GF-D8 (cell line): ENCODE results near the gene ADAMTS18.
"Not testable (repeated sequence)": the region's sequence is repeated elsewhere in the genome, so short reads cannot be mapped to it uniquely, and the experiment has no call there.

Experiments used
- DNase-seq: peaks from one replicate; lab custom pipeline; 2025; lab: John Stamatoyannopoulos, UW

ADAMTS18 gene, protein sequence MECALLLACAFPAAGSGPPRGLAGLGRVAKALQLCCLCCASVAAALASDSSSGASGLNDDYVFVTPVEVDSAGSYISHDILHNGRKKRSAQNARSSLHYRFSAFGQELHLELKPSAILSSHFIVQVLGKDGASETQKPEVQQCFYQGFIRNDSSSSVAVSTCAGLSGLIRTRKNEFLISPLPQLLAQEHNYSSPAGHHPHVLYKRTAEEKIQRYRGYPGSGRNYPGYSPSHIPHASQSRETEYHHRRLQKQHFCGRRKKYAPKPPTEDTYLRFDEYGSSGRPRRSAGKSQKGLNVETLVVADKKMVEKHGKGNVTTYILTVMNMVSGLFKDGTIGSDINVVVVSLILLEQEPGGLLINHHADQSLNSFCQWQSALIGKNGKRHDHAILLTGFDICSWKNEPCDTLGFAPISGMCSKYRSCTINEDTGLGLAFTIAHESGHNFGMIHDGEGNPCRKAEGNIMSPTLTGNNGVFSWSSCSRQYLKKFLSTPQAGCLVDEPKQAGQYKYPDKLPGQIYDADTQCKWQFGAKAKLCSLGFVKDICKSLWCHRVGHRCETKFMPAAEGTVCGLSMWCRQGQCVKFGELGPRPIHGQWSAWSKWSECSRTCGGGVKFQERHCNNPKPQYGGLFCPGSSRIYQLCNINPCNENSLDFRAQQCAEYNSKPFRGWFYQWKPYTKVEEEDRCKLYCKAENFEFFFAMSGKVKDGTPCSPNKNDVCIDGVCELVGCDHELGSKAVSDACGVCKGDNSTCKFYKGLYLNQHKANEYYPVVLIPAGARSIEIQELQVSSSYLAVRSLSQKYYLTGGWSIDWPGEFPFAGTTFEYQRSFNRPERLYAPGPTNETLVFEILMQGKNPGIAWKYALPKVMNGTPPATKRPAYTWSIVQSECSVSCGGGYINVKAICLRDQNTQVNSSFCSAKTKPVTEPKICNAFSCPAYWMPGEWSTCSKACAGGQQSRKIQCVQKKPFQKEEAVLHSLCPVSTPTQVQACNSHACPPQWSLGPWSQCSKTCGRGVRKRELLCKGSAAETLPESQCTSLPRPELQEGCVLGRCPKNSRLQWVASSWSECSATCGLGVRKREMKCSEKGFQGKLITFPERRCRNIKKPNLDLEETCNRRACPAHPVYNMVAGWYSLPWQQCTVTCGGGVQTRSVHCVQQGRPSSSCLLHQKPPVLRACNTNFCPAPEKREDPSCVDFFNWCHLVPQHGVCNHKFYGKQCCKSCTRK (N-terminal part only)

GRCh38 chr16:77434530-77435271 lies at the start of gene ADAMTS18:
ADAMTS18 (minus strand) TSS chr16:77435034; CDS start chr16:77434695, 339 bp downstream.
- no peak for DNase-seq

DNA sequence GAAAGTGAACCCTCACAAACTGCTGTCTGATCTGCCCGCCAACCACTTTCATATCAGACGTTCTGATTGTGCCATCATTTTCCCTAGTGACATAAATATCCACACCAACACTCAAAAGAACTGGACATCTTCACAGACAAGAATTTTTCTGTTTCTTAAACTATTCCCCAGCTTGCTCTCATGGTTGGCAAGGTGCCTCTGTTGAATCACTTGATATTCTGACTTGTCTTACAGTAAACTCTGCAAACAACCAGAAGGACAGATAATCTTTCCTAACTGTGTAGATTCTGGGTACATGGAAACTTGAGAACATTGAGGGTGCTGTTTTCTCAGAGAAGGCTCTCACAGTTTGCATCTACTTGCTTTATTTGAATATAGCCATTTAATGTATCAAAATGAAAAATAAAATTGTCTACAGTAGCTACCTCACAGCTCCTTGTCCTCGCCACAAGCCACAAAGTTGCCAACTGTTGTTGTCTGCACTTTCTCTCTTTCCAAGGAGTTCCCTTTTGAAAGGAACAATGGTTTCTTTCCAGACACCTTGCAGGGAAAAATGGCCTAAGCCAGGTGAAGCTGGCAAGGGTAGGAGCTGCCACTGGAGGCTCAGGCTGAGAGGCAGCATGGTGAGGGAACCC lies 46.0 kb upstream of the ADAMTS18 start:
- DNase-seq: no peak

GRCh38 chr16:77472262-77472661 lies 37.4 kb upstream of the ADAMTS18 start:
- no peak for DNase-seq

DNA sequence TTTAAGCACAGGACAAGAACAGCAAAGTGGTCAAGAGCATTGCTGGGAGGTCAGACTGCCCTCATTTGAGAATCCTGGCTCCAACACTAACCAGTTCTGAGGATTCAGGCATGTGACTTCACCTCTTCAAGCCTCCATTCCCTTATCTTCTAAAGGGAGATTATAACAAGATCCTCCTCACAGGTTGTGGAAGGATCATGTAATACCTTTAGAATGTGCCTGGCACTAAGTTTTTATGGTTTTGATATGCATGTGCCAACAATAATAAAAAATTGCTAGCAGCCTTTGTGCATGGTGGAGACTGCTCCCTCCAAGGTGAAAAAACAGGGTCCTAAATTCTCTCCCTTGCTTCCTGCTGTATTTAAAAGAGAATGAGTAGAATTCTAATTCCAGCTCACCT lies 36.0 kb upstream of the ADAMTS18 start:
- DNase-seq: no peak

- DNase-seq: no peak
Observed at GRCh38 chr16:77469634-77470033, 34.8 kb upstream of the ADAMTS18 start.

- DNase-seq: no peak
Observed at GRCh38 chr16:77468831-77469230, 34.0 kb upstream of the ADAMTS18 start.

DNA sequence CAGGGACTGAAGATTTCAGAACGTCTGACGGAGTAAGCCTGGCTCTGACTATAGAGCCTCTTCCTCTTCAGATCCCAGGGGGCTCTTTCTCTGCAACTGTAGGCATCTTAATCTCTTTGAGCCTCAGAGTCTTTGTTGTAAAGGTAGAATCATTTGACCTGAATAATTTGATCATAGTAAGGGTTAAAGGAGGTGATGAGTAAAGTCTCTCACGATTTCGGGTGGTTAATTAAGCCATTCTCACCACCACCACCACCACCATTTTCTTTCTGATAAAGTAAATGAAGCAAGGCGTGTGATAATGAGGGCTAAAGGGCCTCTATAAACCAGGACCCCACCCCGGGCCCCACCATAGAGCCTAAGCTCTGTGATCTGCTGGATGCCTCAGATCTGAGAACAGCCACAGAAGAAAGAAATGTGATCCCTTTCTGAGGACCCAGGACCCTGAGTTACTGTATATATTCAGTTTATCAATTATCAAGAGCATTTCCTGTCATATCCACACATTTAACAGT lies 33.0 kb upstream of the ADAMTS18 start:
- no peak for DNase-seq

GRCh38 chr16:77463659-77464058 lies 28.8 kb upstream of the ADAMTS18 start:
- DNase-seq: not testable (repeated sequence)

- no peak for DNase-seq
Observed at GRCh38 chr16:77462894-77463293, 28.1 kb upstream of the ADAMTS18 start.

GRCh38 chr16:77459534-77460254 lies 24.9 kb upstream of the ADAMTS18 start:
- no peak for DNase-seq

DNA sequence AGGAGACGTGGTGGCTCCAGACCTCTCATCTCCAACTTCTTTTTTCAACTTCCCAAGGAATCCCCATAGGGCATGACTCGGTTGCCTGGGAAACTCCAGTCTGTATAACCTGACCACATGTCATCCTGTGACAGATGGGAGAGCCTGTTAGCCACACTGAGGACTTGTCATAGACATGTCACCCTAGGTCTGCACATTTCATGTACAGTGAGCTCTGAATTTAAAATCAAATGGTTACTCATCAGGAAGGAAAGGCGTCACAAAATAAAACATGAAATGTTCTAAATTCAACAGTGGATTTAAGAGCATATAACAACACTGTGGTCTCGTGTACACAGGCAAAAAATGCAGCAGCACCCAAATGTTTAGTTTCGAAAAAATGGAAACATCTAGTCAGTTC lies 22.2 kb upstream of the ADAMTS18 start:
- DNase-seq: no peak

DNA sequence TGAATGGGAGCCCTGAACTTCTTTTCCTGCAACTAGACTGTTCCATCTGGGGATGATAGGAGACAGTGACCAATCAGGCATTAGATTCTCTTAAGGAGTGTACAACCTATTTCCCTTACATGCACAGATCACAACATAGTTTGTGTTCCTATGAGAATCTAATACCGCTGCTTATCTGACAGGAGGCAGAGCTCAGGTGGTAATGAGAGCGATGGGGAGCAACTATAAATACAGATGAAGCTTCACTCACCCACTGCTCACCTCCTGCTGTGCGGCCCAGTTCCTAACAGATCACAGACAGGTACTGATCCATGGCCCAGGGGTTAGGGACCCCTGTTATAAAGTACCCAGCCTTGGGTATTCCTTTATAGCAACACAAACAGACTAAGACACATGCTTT lies 17.4 kb upstream of the ADAMTS18 start:
- no peak for DNase-seq

DNA sequence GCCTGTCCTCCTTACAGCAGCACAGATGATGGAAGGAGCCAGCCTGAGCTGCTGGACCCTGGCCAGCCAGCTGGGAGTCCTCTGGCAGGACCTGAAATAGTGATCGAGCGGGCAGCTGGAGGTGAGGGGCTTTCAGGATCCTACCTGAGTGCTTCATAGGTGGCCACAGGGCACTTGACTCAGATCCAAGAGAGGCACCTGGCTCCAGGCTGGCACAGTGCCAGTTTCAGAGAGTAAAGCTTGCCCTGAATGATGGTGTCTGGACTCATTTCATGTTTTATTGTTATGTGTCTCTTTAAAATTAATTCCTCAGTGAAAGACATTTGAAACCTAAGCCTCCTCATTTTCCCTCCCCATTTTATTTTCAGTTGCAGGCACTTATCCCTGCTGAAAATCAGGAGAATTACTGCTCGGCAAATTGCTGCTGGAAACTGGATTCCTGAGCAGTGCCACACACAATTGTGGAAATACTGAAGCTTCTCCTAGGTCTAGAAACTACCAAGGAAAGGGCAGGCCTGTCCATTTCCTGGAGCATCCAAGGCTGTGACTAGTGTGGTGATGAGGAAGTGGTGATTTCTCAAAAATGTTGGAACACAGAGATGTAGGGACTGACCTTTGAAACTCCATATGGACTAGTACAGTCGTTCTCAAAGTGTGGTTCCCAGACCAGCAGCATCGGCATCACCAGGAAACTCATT lies 16.1 kb upstream of the ADAMTS18 start:
- DNase-seq: no peak

DNA sequence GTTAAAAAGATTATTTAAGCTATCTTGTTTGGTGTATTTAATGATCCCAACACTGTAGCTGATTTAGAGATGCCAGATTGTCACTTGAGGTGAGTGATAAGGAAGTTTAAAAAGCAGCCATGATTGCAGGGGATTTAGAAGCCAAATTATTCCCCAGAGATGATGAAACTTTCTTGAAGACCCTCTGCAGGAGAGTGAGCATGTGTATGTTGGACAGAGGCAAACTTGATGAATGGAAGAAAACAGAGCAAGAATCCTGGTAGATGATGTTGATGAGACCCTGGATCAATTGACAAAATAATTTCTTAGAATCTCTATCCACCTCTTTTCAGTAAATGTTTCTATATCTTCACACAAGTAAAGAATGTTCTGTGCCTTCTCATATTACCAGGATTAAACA lies 14.4 kb upstream of the ADAMTS18 start:
- DNase-seq: no peak

- no peak for DNase-seq
Observed at GRCh38 chr16:77445324-77445723, 10.5 kb upstream of the ADAMTS18 start.

DNA sequence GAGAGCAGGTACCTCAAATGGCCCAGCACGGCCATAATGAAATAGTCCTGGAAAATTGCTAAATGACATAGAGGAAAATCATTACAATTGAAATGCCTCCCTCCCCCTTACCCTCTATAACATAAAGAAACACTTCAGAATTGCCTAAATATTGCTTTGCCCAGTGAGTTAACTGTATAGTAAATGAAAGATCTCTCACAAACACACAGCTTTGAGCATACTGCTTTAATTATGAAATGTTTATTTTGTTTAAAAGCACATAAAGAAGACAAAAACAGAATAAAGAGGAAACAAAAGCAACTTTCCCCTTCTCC lies 9.3 kb upstream of the ADAMTS18 start:
- no peak for DNase-seq

GRCh38 chr16:77443357-77444146 lies 8.7 kb upstream of the ADAMTS18 start:
- DNase-seq: no peak

- DNase-seq: no peak
Observed at GRCh38 chr16:77442078-77442477, 7.2 kb upstream of the ADAMTS18 start.

- DNase-seq: no peak
Observed at GRCh38 chr16:77439106-77439505, 4.3 kb upstream of the ADAMTS18 start.
